Stimulated activated CD4-positive, alpha-beta T cell treated with anti-CD3 and anti-CD28 coated beads, Interleukin-2, amount 100 ng/mL, for 48 hours (primary cell): ENCODE results near the gene TMEM11.
"Not testable (repeated sequence)": the region's sequence is repeated elsewhere in the genome, so short reads cannot be mapped to it uniquely, and the experiment has no call there.

Experiments
- DNase-seq, 2 donors: peaks; one replicate each; pipeline ENCODE4 v3.0.0-alpha.2; 2020

TMEM11 gene

DNA sequence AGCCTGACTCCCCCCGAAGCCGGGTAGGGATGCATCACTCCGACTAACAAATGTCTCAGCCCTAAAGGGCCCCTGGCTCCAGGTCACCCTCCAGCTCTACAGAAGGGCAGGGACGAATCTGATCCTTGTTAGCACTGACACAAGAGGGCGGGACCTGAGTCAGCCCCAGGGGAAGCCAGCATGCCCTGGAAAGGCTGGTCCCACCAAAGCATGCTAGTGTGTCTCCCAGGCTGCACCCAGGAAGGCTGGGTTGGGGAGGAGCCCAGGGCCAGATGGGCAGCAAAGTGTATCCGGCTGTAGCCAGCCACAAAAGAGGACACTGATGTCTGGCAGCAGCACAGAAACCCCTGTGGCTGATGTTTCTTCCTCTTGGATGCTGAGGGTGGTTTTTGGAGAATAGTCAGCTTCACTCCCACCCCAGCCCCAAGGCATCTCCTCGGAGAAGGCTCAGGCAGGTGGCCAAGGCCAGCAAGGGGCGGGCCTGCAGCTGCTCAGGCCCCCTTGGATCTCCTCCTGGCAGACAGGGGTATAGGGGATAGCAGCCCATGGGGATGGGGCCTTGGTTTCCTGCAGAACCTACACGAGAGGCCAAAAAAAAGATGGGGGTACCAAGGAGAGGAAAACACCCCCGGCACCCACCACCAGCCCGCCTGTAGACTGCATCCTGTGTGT, 28.2 kb upstream of the TMEM11 start:
- DNase-seq, result no peak

DNA sequence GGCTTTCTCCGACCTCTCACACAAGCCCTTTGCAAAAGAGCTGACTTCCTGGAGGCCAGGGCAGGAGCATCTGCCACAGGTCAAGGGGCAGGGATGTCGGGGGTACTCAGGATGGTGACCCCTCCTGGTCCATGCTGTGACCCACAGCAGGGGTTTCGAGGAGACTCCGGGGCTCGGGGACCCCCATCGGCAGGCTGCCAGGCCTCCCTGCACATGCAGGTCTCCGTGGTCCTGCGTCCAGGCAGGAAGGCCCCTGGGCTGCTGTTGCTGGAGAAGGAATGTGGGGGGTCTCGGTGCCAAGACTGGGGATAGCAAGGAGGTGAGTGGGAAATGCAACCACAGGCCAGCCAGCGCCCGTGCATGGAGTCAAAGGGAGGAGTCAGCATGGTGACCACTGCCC, 27.6 kb upstream of the TMEM11 start:
- no peak for DNase-seq

DNA sequence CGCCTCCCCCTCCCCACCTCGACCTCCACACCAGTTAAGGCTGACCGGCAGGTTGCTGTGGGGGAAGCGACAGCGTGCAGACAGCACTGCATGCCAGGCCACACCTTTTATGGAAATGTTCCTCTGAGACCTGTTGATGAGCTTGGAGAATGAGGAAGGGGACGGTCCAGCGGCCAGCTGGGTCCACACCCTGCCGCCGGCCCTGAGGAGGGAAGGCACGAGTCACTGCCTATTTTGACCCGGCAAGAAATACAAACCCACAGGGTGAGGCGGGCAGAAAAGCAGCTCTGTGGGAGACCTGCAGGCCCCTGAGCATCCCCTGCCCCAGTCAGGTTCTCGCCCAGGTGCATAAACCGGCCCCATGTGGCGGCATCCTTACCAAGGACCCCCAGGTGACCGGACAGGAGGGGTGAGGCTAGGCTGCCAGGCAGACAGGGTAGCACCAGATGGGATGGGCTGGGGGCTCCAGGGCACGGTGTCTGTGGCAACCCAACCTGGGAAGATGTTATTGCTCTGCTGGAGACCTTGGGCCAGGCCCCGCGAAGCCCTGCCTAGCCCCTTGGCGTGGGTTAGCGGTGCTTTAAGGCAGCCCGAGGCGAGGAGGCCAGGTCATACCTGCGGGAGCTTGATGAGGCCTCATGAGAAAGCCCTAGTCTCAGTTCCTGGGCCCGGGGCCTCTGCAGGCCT, 26.6 kb upstream of the TMEM11 start:
- DNase-seq, result no peak

DNA sequence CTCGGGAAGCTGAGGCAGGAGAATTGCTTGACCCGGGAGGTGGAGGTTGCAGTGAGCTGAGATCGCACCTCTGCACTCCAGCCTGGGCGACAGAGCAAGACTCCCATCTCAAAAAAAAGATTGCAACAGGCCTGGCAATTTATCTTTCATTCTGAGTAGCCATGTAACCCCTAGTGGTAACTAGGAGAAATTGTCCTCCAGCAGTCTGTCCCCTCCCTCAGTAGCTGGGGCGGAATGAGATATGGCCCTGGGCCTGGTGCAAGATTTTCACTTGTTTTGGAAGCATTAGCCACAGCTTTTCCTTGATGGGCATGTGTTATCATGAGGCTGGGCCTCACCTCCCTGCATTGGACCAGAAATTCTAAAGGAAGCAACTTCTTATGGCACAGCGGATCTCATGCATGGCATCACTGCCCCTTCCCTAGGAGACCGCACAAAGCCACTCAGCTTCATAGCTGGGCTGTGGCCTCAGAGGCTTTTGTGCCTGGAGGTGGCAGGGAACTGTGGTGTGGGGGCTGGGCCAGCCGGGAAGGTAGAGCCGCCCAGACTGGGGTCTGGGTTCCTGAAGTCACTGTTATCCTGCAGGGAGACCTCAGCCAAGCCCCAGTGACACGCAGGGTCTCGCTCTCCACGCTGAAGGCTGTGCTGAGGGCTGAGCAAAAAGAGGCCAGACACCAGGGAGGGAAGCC, 25.9 kb upstream of the TMEM11 start:
- DNase-seq, result no peak

DNA sequence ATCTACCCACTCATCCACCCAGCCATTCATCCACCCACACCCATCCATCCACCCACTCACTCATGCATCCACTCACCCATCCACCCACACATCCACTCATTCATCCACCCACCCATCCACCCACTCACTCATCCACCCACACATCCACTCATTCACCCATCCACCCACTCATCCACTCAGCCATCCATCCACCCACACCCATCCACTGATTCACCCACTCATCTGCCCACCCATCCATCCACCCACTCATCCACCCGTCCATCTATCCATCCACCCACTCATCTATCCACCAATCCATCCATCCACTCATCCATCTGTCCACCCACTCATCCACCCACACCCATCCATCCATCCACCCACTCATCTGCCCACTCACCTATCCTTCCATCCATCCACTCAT, 22.0 kb upstream of the TMEM11 start:
- DNase-seq, result no peak

DNA sequence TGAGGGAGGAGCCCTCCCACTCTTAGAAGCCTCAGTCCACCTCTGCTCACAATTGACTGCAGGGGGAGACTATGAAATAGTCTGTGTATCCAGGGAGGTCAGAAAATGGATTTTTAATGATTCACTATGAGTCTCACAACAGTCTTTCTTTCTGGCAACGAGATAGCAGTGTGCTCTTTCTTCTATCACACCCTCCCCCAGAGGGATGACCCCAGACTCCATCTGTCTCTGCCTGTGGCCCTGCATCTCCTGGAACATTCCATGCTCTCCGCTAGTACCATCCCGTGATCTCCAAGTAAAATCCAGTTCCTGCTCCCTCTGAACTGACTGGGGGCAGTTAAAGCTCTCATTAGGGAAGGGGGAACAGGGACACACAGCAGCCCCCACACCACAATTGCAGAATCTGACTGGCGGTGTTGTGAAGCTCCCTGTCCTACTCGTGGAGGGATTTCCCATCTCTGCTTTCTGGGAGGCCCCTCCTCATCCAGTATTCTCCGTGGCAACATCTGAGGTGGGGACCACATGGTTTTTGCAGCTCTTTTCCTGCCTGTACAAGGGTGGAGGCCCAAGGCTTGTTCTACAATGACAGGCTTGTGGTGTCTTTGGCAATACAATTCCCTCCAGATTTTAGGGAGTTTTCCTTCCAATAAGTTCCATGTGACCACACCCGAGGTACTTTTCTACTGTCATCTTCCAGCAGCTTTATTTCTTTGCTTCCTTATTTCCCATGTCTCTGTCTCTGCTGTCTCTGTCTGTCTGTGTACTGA, 19.8 kb upstream of the TMEM11 start:
- no peak for DNase-seq

DNA sequence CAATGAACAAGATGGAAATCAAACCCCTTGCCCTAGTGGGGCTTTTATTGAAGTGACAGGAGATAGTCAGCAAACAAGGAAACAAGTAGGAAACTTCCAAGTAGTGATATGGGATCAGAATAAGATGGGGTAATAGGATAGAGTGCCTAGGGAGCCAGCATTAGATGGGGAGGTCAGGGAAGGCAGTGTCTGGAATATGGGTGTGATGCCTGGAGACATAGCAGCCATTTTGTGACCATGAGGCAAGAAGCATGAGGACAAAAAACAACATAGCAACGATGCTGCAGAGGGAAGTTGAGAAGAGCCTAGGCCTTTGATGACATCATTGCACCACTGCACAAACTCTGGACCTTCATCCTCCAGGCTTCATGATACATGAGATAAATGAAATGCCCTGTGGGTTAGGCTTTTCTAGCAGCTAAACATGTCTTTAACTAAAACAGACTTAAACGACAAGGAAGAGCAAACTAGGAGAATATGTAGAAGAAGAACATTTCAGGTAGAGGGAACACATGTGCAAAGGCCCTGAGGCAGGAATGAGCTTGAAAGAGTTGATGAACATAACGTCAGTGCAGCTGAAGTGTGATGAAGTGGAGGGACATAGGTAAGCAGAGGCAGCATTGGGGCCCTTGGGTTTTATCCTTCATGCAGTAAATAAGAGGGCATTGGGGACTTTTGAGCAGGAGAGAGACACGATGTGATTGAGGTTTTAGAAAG, 18.2 kb upstream of the TMEM11 start:
- no peak for DNase-seq

DNA sequence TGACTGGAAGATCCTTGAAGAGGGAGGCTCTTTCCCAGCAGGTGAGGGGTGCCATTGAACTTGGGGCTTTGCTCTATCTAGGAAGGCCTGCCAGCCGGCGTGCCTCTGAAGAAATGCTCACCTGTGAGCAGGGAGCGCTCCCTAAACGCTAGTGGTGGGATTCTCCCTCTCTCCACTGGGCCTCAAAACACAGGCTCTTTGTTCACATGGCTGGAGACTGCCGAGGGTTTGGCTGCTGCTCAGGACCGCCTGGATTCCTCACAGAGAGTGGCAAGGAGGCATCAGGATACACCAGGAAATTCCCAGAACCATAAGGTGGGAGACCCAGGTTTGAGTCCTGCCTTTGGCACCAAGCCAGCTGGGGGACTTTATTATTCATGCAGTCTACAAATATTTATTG, 17.6 kb upstream of the TMEM11 start:
- no peak for DNase-seq

DNA sequence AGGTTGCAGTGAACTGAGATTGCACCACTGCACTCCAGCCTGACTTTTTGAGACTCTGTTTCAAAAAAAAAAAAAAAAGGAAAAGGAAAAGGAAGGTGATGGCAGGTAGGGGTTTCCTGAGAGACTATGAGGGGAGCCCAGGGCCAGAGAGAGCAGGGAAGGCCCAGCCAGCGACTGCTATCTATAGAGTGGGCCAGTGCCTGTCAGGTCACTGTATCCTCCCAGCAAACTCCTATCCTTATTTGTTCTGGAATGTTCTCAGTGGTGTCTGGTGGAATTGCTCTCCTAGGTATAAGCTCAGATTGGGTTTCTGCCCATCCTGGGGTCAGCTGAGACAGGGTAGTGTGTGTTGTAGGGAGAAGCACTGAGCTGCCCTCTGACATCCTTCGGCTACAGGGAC, 14.9 kb upstream of the TMEM11 start:
- no peak for DNase-seq

DNA sequence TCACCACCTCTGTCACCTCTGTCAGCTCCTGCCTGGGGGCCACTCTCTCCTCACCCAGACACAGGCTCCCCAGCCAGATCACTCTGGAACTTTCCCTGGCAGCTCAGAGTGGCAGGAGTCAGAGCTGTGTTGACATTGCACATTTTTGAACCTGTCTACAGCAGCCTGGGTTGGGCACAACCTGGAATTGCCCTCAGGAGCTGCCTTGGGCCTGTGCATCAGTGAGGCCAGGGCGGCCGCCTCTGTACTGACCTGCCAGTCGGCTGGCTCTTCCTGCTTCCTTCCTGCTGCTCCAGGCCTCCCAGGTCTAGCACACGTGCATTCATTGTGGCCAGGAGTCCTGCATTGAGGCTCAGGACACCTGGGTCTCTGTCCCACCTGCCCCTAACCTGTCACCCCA, 14.2 kb upstream of the TMEM11 start:
- DNase-seq, result no peak

DNA sequence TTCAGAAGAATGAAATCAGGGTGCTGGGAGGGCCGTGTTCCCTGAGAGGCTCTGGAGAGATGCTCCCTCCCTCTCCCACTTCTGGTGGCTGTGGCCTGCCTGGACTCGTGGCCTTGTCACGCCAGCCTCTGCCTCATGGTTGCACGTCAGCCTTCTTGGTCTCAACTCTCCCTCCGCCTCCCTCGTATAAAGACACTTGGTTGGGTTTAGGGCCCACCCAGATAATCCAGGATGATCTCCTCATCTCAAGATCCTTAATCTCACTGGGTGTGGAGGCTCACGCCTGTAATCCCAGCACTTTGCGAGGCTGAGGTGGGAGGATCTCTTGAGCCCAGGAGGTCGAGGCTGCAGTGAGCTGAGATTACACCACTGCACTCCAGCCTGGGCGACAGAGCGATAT, 13.3 kb upstream of the TMEM11 start:
- DNase-seq, result not testable (repeated sequence)

DNA sequence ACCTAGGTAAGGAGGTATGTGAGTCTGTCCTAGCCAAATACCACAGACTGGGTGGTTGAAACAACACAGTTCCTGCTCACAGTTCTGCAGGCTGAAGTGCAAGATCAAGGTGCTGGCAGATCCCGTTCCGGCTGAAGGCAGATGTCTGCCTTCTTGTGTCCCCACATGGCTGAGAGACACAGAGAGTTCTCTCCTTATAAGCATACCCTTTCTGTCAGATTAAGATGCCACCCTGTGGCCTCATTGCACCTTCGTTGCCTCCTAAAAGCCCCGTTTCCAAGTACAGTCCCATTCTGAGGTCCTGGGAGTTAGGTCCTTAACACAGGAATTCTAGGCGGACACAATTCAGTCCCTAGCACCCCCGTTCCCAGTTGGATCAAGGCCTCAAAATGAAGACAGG, 9.1 kb upstream of the TMEM11 start:
- no peak for DNase-seq

DNA sequence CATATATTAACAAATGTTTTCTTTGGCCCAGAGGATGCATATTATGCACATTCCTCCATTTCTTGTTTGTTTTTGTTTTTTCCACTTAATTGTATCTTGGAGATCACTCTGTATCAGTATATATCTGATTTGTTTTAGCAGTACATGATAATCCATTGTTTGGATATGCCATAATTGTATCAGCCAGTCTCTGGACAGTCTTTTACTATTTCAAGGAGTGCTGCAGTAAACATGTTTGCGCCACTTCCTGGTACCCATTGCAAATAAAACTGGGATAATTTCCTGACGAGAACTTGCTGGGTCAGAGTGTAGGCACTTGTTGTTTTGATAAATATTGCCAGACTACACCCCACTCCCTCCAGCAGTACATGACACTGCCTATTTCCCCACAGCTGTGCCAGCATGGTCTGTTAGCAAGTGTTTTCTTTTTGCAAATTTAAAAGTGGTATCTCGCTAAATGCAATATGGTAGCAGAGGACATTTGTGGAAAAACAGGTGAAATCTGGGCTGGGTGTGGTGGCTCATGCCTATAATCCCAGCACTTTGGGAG, 4.9 kb upstream of the TMEM11 start:
- DNase-seq, result no peak

DNA sequence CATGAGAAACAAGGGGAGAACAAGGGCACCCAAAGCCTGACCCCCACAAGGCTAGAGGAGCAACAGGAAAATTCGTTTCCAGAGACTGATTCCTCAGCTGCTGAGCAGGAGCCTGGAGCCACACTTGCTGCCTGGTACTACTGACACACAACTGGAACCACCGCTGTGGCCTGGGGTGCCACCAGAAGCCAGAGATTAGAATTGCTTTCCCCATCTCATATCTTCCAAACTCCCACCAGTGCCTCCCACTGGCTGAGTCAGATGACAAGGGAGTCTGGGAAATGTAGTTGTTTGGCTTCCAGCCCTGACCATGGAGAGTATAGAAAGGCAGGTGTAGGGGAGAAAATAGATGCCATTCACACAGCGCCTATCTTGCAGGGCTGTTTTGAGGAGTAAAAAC, 4.1 kb upstream of the TMEM11 start:
- DNase-seq, result peak; percentile 29 to 35

DNA sequence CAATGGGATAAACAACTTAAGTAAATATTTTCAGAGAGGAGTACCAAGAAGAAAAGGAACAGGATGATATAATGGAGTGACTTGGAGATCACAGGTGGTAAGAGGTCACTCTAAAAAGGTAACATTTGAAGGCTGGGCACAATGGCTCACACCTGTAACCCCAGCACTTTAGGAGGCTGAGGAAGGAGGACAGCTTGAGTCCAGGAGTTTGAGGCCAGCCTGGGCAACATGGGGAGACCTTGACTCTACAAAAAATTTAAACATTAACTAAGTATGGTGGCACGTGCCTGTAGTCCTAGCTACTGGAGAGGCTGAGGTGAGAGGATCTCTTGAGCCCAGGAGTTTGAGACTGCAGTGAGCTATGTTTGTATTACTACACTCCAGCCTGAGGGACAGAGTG, 3.4 kb upstream of the TMEM11 start:
- no peak for DNase-seq

DNA sequence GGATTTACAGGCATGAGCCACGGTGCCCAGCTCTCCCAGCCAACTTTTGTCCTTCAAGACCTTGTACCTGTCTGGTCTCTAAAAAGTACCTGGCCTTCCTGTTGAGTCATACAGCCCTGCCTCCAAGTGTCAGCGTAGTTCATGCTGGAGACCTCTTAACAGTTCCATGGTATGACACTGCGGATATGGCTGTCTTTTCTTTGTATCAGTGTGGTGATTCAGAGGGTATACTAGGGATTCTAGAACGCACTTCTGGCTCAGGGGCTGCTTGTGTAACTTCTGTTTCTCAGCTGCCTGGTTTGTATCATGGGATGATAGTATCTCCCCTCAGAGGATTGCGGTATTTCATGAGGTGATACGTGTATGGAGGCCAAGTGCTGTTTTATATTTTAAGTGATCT, 2.0 kb upstream of the TMEM11 start:
- DNase-seq, result no peak

DNA sequence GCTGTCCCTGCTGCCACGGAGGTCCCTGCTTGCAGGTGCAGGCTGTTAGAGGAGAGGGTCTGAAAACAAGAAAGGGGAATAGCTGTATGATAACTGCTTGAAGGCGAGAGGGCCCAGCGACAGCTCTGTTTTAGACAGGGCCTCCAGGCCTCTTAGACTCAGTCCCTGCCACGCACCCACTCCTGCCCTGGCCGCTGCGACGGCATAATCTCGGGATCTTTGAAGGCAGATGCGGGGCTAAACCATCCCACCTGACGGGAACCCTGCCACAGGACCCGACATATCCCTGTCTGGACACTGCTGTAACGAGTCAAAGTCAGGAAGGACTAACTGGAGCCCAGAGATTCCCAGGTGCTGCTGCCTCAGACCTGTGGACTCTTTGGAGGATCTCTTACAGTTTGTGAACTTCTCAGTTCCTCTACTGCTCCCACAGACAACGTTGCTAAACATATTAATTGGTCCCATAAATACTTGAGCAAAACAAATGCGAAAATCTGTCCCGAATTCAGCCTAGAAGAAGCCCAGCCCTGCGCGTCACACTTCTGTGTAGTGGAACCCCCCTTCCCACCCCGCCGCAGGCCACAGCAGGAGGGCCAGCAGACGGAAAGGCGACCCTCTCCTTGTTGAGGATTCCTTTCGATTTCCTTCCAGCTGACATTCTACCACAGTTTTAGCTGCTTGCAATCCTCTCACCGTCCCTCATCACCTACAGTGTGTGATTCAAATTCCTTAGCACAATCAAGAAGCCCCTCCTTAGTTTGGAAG, 998 bp upstream of the TMEM11 start:
- DNase-seq, result no peak

DNA sequence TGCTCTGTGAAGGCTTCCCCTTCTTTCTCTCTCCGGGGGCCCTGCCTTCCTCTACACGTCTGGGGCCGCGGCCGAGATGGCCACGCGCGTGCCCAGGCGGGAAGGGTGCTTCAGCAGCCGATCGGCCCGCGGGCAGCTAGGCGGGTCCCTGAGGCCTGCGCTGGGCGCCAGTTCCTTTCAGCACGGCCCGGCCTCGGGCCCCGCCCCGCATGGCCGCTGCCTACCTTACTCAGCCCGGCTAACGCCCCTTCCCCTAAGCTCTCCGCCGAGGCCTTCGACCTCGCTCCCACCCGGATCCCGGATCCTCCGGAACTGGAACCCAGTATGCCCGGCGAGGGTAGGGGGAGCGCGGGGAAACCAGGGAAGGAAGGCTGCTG, 335 bp downstream of the TMEM11 start:
- DNase-seq, result peak in 1 of 2 donors; percentile 18

DNA sequence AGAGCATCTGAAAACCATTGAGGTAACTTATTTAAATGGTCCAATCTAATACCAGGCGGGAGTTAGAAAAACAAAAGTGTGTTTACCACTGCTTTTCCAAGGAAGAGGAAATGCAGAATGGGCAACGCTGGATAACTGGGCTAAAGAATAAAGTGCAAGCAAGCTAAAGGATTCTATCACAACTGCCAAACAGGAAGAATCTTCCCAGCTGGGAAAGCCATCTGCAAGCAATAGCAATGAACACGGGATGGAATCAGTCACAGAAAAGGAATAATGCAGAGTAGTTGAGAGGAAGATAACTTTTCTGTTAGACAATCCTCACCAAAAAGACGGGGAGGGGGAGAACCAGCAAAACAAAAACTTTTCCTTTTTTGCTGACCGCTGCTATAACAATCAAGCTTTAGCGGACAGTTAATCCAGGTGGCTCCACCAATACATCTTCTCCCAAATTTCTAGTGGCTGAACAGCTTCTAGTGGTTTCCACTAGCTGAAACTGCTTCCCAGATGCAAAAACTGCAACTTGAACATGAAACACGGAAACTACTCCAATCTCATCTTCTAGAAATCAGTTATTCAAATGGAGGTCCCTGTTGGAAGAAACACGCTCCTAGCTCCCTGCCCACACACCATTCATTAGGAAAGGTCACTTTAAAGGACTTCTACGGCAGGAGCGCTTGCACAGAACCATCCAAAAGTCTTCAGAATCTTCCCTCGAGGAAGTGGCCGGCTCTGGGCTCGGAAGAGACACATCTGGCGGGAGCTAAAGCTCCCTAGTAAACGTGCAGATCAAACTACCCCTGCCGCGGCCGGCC, 929 bp downstream of the TMEM11 start:
- DNase-seq, result no peak

DNA sequence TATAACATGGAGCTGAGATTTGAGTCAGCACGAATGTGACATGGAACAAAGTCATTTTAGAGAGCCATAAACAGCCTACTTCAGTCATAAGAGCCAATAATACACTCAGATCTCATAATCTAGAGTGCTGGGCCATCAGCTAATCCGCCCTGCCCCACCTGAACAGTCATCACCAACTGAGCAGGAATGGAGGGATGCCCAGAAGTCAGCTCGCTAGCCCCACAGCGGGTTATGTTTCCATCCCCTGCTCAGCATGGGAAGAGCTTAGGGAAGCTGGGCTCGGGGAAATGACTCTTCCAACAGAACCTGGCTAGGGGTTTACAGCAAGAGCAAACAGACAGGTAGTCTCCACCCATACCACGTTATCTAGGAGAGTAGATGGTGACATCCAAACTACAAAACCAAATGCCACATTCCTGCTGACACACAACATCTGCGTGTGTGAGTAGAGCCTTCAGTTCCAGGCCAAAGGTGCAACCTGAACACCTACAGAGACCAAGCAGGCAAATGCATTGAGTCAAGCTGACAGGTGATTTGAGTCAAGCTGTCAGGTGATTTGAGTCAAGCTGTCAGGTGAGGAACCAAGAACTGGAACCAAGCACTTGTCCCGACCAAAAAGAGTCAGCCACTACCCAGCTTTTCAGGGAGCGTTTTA, 2.0 kb downstream of the TMEM11 start:
- DNase-seq, result no peak
